H9 (cell line): ENCODE measurements around the gene KLK6. TPM values are rescaled to one million over a fixed set of nuclear protein-coding genes. Genes with fewer than 3 reads are reported as not detected.

Experiments
- DNase-seq: peaks from one replicate; pipeline ENCODE4 v3.0.0-alpha.2; 2017
- H2AFZ ChIP-seq: one replicate; pipeline ENCODE4 v1.6.1; 2013; ENCODE audit warnings: mild to moderate bottlenecking, low read length, control low read depth, moderate library complexity
- H2AK5ac ChIP-seq: 2 replicates; pipeline ENCODE4 v1.6.1; 2013; ENCODE audit warnings: low read length, control low read depth, mixed read lengths; ENCODE audit not compliant: insufficient read length
- H2BK120ac ChIP-seq: one replicate; pipeline ENCODE4 v1.6.1; 2013; ENCODE audit warnings: low read depth, mild to moderate bottlenecking, low read length, control low read depth, inconsistent platforms; ENCODE audit not compliant: poor library complexity, severe bottlenecking
- H2BK12ac ChIP-seq: 2 replicates; pipeline ENCODE4 v1.6.1; 2013; ENCODE audit warnings: low read length, control low read depth, mixed read lengths, low read depth; ENCODE audit not compliant: insufficient read length
- H2BK15ac ChIP-seq: 2 replicates; pipeline ENCODE4 v1.6.1; 2013; ENCODE audit warnings: low read depth, low read length, control low read depth
- H2BK20ac ChIP-seq: one replicate; pipeline ENCODE4 v1.6.1; 2013; ENCODE audit warnings: low read depth, mild to moderate bottlenecking, low read length, control low read depth, inconsistent platforms; ENCODE audit not compliant: poor library complexity, severe bottlenecking
- H2BK5ac ChIP-seq: 2 replicates; pipeline ENCODE4 v1.6.1; 2013; ENCODE audit warnings: low read length, control low read depth, mixed read lengths; ENCODE audit not compliant: insufficient read length
- H3K14ac ChIP-seq: 2 replicates; pipeline ENCODE4 v1.6.1; 2013; ENCODE audit warnings: low read length, control low read depth; ENCODE audit not compliant: insufficient read depth
- H3K18ac ChIP-seq: 2 replicates; pipeline ENCODE4 v1.6.1; 2013; ENCODE audit warnings: low read depth, mild to moderate bottlenecking, mixed read lengths, low read length, control low read depth; ENCODE audit not compliant: insufficient read length
- H3K23ac ChIP-seq: 2 replicates; pipeline ENCODE4 v1.6.1; 2013; ENCODE audit warnings: low read length, control low read depth, mixed read lengths, low read depth; ENCODE audit not compliant: insufficient read length
- H3K23me2 ChIP-seq: 2 replicates; pipeline ENCODE4 v1.6.1; 2013; ENCODE audit warnings: low read depth, mild to moderate bottlenecking, mixed read lengths, low read length, control low read depth; ENCODE audit not compliant: insufficient read length, poor library complexity, severe bottlenecking
- H3K27ac ChIP-seq: 2 replicates; pipeline ENCODE4 v1.5.1; 2013; ENCODE audit warnings: low read length, control low read depth, mixed read lengths, low read depth; ENCODE audit not compliant: insufficient read length
- H3K27me3 ChIP-seq: 2 replicates; pipeline ENCODE4 v1.6.1; 2013; ENCODE audit warnings: low read length, control low read depth, inconsistent platforms; ENCODE audit not compliant: insufficient read depth
- H3K4ac ChIP-seq: 2 replicates; pipeline ENCODE4 v1.6.1; 2013; ENCODE audit warnings: low read depth, mild to moderate bottlenecking, control low read depth, inconsistent platforms, low read length, moderate library complexity
- H3K4me1 ChIP-seq: 2 replicates; pipeline ENCODE4 v1.6.1; 2013; ENCODE audit warnings: low read length, control low read depth, inconsistent platforms; ENCODE audit not compliant: insufficient read depth
- H3K4me2 ChIP-seq: 2 replicates; pipeline ENCODE4 v1.6.1; 2013; ENCODE audit warnings: low read length, control low read depth, mixed read lengths; ENCODE audit not compliant: insufficient read length, insufficient read depth
- H3K56ac ChIP-seq: 2 replicates; pipeline ENCODE4 v1.6.1; 2013; ENCODE audit warnings: low read depth, mild to moderate bottlenecking, mixed read lengths, low read length, control low read depth; ENCODE audit not compliant: insufficient read length
- H3K79me1 ChIP-seq: 2 replicates; pipeline ENCODE4 v1.6.1; 2013; ENCODE audit warnings: low read depth, mild to moderate bottlenecking, moderate library complexity, low read length, control low read depth, inconsistent platforms; ENCODE audit not compliant: insufficient read depth, poor library complexity, severe bottlenecking
- H3K79me2 ChIP-seq: 2 replicates; pipeline ENCODE4 v1.6.1; 2013; ENCODE audit warnings: low read length, control low read depth, inconsistent platforms; ENCODE audit not compliant: insufficient read depth
- H3K9ac ChIP-seq: 2 replicates; pipeline ENCODE4 v1.6.1; 2013; ENCODE audit warnings: low read length, control low read depth, mixed read lengths; ENCODE audit not compliant: insufficient read length; ENCODE audit errors: extremely low read depth
- H3K9me3 ChIP-seq: one replicate; pipeline ENCODE4 v1.6.1; 2013; ENCODE audit warnings: low read depth, low read length, inconsistent platforms; ENCODE audit not compliant: control insufficient read depth
- H3T11ph ChIP-seq: one replicate; pipeline ENCODE4 v1.6.1; 2013; ENCODE audit warnings: mild to moderate bottlenecking, low read length, control low read depth, inconsistent platforms
- H4K20me1 ChIP-seq: one replicate; pipeline ENCODE4 v1.6.1; 2013; ENCODE audit not compliant: control insufficient read depth, insufficient read length, insufficient read depth
- H4K5ac ChIP-seq: 2 replicates; pipeline ENCODE4 v1.6.1; 2013; ENCODE audit warnings: low read depth, mild to moderate bottlenecking, mixed read lengths, low read length, control low read depth; ENCODE audit not compliant: insufficient read length
- H4K8ac ChIP-seq: replicated peaks from 2 replicates; pipeline ENCODE4 v1.6.1; 2013; ENCODE audit warnings: low read length, control low read depth, mixed read lengths, low read depth; ENCODE audit not compliant: insufficient read length
- H4K91ac ChIP-seq: 2 replicates; pipeline ENCODE4 v1.6.1; 2013; ENCODE audit warnings: low read depth, mild to moderate bottlenecking, moderate library complexity, mixed read lengths, low read length, control low read depth; ENCODE audit not compliant: insufficient read length
- H3K27ac Mint-ChIP-seq, 3 experiments: 2 replicates in 2 of 3; 3 replicates in 1 of 3; pipeline ENCODE4 v1.8.0; 2020 to 2021; ENCODE audit warnings: mixed read lengths in 3 of 3, mild to moderate bottlenecking in 1 of 3, moderate library complexity in 1 of 3
- H3K27me3 Mint-ChIP-seq: 2 replicates; pipeline ENCODE4 v1.8.0; 2021; ENCODE audit warnings: low read depth, mild to moderate bottlenecking, moderate library complexity, mixed read lengths
- H3K36me3 Mint-ChIP-seq, 3 experiments: 2 replicates in 2 of 3; 3 replicates in 1 of 3; pipeline ENCODE4 v1.8.0; 2020 to 2021; ENCODE audit warnings: low read depth in 3 of 3, mixed read lengths in 3 of 3; ENCODE audit not compliant: insufficient read depth in 1 of 3
- H3K4me1 Mint-ChIP-seq, 2 experiments: 2 replicates each; pipeline ENCODE4 v1.8.0; 2020; ENCODE audit warnings: mixed read lengths in 2 of 2
- H3K4me3 Mint-ChIP-seq, 2 experiments: 2 replicates in 1 of 2; 3 replicates in 1 of 2; pipeline ENCODE4 v1.8.0; 2020 to 2021; ENCODE audit warnings: mild to moderate bottlenecking in 2 of 2, mixed read lengths in 2 of 2, moderate library complexity in 1 of 2
- H3K9me3 Mint-ChIP-seq, 2 experiments: 2 replicates in 1 of 2; 3 replicates in 1 of 2; pipeline ENCODE4 v1.8.0; 2020; ENCODE audit warnings: mild to moderate bottlenecking in 2 of 2, mixed read lengths in 2 of 2, moderate library complexity in 1 of 2
- CTCF ChIP-seq: fragments of 200-600 bp; sonication (generic); conservative IDR thresholded peaks from 3 replicates; pipeline ENCODE4 v1.8.0; 2021; ENCODE audit warnings: antibody characterized with exemption, mild to moderate bottlenecking
- whole genome bisulfite sequencing: extraction: QIAGEN DNeasy Blood & Tissue Kit; methylation state at CpG from one replicate; pipeline ENCODE4 v1.1.7; 2013; ENCODE audit warnings: missing lambda C conversion rate, low lambda C conversion rate, mixed read lengths; ENCODE audit not compliant: insufficient read length; ENCODE audit errors: extremely low coverage; 5-methylcytosine and 5-hydroxymethylcytosine counted together
- total RNA-seq: library from RNA; stranded (reverse); gene quantifications from 2 replicates; pipeline ENCODE4 v1.2.1, GENCODE V29; 2021

KLK6 gene
- total RNA-seq, 1 experiment from 2014 or later: 2.6 TPM

GRCh38 chr19:50912102-50912599, 57.2 kb downstream of the KLK6 start:
- Histone ChIP-seq H3K14ac (no peak overlapping the region), H4K91ac (no peak overlapping the region), H4K5ac (no peak overlapping the region), H3K4me1 (no peaks in the 10 kb centered on the region), H3K4ac (no peak overlapping the region), H3K56ac (no peak overlapping the region), H2BK5ac (no peak overlapping the region), H2AFZ (no peak overlapping the region), H2AK5ac (no peak overlapping the region), H3K9me3 (no peaks in the 10 kb centered on the region), H3K27ac (no peak overlapping the region), H3K23ac (no peak overlapping the region), H3K27me3 (peaks cover 30% of the 10 kb centered on the region; the same call in 1 of the 2 replicates), H3K4me2 (peak overlapping the region; percentile 74), H4K20me1 (no peaks in the 10 kb centered on the region), H2BK12ac (no peak overlapping the region), H3K79me1 (no peaks in the 10 kb centered on the region), H2BK20ac (no peak overlapping the region), H2BK15ac (no peak overlapping the region), H3K9ac (no peak overlapping the region), H2BK120ac (no peak overlapping the region), H3K79me2 (no peaks in the 10 kb centered on the region), H3K23me2 (peaks cover 7% of the 10 kb centered on the region), H4K8ac (no peak overlapping the region), H3T11ph (no peak overlapping the region), H3K18ac (no peak overlapping the region)
- Mint-ChIP-seq H3K36me3 (no peaks in the 10 kb centered on the region), H3K27me3 (peaks cover 46% of the 10 kb centered on the region), H3K4me3 (peak overlapping the region in 1 of 2 experiments; percentile 39; a peak in 3 of 5 replicates), H3K4me1 (peaks cover 17 to 18% of the 10 kb centered on the region in 2 experiments), H3K9me3 (no peaks in the 10 kb centered on the region; a peak in 1 of 5 replicates), H3K27ac (no peak overlapping the region)
- TF ChIP-seq CTCF: no peak
- no CpG with 5 or more reads among the region's 21 CpGs for WGBS
- no peak for DNase-seq
